HG02840 (cell line): ENCODE measurements around the gene ADAMTS17.
"Not testable (repeated sequence)": the region's sequence is repeated elsewhere in the genome, so short reads cannot be mapped to it uniquely, and the experiment has no call there.

ENCODE experiments used
- ATAC-seq: cut with Tn5 transposase; IDR thresholded peaks from one replicate; pipeline ENCODE4 v1.9.1; 2021; ENCODE audit warnings: mild to moderate bottlenecking, moderate library complexity, moderate number of reproducible peaks; ENCODE audit not compliant: unreplicated experiment, low FRiP score

ADAMTS17 gene

DNA sequence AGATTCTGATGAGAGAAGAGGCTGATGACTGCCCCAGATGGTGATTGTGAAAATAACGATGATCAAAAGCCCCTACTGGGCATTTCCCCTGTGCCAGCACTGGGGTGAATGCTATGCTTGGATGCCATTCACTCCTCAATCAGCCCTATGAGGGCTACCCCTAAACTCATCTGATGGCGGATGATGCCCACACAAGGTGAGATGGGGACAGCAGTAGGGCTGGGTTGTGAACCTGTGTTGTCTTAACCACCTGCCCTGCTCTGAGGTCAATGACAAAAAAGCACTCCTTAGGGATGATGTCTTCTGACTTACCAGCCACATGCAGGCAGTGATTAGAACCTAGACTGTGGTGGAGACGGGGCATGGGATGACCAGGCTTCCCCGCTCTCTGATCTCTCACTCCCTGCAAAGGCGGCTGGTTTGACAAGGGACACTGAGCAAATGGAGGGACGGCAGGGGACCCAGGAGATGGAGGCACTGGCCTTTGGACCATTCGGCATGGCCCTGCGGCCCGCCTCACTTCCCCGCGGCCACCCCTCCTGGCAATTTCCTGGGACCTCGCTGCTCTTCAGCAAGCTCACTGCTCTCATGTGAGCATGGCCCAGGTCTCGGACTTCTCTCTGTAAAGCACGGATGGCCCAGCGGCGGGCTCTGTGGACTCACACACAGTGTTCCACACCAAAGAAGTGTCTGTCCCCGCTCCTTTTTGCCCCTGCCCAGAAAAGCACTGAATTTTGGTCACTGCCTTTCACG lies 357.1 kb downstream of the ADAMTS17 start:
- no peak for ATAC-seq

DNA sequence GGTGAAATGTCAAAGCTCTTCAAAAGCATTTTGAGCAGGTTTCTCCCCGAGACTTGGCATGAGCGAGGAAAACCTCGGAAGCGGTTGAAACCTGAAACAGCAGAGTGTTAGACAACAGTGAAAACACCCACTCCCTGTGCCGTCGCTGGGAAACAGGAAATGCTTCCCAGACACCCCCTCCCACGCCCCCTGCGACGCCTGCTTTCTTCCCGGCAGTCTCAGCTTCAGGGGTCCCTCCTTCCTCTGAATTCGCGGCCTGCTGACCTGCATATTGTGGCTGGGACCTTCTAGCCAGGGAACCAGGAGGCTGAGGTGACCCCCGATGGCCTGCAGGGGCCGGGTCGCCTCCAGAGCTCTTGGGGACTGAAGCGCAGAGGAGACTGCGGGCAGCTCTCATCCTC lies 357.9 kb downstream of the ADAMTS17 start:
- no peak for ATAC-seq

DNA sequence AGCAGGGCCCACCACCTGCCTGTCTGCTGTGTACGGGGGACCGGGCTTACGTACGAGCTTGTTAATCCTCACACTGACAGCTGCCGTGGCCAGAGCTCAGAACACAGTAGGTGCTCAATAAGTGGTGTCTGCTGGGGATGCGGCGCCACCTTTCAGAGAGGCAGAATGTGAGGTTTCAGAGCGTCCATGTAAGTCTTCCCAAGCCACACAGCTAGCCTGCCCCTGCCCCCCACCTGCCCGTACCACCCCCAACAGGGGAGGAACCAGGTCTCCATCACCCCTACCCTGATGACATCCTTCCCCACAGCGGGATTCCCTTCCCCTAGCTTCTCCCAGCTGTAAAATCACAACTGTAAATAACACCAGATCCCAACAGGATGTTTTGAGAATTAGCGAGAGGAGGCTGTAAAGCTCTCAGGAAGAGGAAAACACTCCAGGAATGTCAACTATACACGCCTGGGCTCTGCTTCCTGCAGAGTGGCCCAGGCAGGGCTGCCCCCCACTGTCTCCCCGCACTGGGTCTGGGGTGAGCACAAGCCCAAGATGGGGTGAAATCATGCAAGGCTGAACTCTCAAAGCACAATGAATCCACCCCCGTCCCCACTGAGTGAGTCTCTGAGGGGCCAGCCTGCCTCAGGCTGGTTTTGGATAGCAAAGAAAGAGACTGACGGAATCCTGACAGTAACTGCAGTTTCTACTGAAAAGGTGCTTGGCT lies 358.4 kb downstream of the ADAMTS17 start:
- ATAC-seq, result no peak

DNA sequence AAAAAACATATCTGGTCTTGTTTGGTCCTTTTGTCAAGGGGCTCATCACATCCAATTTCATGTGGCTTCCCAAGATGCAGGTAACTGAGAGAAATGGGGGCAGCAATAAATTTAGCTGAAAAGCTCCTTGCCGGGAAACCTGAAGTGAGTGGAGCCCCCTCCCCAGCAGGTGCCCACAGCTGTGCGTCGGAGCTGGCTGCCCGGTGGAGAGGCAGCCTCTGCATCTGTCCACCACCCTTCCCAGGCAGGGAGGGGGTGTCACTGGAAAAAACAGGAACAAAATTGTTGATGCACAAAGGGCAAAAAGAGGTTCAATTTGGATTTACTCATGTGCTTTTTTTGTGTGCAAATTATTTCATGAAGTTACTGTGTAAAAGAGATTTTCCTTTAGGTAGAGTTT lies 359.1 kb downstream of the ADAMTS17 start:
- no peak for ATAC-seq

DNA sequence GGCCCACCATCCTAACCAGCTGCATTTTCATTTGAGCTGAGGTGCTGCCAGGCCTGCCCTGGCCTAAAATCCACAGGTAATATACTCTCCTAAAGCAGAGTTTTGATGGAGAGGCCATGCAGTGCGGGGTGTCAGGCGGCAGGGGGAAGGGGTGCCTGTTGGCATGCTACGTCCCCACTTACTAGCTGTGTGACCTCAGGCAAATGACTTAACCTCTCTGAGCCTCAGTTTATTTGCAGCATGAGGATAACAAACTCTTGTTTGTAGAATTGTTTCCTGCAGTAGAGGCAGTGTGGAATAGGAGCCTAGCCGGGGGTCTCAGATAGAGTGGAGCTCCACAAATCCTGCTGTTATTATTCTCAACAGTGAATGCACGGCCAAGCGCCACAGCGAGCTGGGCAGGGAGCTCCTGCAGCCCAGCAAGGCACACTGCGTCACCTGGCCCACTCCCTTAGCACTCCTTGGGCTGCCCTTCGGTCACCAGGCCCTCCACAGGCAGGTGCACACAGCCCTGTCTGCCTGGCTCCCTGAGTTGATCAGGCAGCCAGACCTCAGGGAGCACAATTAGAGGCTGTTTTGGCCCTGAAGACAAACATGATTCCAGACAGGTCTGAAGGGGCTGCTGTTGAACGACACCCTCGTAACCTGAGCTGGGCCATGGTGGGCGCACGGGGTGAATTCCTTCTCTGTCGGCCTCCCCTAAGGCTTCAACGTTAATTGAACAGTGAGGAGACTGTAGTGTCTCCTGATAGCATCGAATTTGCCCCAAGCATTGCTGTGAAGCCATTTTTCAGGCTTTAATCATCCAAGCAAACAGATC lies 359.7 kb downstream of the ADAMTS17 start:
- ATAC-seq, result no peak

DNA sequence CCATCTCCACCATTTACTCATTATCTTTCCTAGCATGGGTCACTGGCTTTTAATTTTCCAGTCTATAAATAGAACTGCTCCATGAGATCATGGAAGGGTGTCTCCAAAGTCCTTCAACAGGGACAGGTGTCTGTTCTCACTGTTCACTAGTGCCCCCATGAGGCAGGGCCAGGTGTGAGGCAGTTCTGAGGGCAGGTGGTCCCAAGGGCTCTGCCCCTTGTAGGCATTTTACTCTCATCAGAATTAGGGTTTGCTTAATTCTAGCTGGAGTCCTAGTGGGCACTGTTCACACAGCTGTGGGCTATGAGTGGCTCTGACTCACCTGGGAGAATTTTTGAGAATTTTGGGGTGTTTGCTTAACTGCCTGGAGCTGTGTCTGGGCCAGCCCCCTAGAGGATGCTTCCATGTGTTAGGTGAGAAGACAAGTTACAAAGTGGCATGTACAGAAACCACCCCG lies 360.6 kb downstream of the ADAMTS17 start:
- ATAC-seq, result no peak

DNA sequence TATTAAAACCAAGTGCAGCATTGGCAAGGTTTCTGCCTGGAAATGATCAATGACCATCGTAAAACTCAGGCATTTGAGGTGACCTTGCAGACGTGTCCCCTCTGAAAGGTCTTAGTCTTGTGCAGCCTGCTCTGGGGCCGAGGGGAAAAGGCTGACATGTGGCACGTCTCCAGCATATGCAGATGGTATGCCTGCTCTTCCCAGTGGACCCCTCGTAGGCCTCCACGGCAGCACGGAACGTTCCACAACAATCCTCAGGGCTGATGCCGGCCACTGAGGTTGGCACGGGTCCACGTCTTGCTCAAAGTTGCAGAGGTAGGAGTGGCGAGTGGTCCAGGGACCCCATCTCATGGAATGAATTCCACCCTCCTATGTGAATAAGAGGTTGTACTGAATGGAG lies 361.0 kb downstream of the ADAMTS17 start:
- ATAC-seq, result no peak

DNA sequence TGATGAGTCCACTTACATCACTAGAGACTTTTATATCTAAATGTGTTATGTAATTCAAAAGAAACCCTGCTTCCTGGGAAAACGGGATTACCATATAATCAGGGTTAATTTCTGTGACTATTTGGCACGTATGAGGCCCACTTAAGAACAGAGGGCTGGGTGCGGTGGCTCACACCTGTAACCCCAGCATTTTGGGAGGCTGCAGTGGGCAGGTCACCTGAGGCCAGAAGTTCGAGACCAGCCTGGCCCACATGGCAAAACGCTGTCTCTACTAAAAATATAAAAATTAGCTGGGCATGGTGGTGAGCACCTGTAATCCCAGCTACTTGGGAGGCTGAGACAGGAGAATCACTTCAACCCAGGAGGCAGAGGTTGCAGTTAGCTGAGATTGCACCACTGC lies 361.9 kb downstream of the ADAMTS17 start:
- ATAC-seq, result not testable (repeated sequence)

DNA sequence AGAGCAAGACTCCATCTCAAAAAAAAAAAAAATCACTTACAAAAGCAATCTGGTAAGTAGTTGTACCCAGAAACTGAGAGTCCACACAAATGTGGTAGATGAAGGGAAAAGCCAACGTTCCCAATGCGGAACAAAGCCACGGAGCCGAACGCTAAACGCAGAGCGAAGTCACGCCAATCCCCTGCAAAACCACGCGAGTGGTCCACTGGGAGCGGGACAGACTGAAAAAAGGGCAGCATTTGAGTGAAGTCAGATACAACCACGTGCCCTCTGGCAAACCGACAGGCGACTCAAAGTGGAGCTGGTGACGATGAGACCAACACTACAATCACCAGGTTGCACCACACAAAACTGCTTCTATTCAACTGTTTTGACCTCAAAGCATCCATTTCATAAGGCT lies 362.4 kb downstream of the ADAMTS17 start:
- ATAC-seq, result no peak

DNA sequence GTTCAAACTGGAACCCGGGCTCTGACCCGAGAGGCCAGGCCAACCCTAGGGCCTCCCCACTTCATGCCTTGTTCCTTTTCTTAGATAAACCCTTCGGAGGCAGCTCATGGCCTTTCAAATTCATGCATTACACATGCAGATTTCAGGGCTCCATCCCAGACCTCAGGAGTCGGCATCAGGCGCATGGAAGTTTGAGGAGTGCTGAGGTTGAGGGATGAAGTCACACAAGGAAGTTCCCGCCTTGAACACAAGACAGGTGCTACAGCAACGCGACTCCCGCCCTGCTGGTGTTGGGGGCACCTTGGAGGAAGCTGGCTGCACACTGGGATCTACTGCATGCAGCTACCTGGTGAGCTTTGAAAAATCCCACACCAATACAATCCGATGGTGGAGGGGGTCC lies 363.3 kb downstream of the ADAMTS17 start:
- ATAC-seq, result no peak

DNA sequence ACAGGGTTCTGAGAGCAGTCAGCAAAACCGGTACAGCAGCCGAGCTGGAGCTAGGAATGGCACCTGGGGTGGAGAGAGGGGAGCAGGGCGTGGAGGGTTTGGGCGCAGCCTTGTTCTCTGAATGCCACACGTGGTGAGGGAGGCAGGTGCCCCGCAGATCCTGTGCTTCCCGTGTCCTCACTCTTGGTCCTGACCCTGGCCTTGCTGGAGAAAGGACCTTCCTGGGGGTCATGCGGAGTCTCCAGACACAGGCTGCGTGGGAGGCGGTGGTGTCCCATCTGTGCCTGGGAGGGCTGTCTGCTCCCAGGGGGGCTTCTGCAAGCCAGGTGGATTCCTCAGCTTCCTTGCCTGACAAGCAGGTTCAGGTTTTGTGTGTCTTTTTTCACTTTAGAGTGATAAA lies 363.8 kb downstream of the ADAMTS17 start:
- no peak for ATAC-seq

DNA sequence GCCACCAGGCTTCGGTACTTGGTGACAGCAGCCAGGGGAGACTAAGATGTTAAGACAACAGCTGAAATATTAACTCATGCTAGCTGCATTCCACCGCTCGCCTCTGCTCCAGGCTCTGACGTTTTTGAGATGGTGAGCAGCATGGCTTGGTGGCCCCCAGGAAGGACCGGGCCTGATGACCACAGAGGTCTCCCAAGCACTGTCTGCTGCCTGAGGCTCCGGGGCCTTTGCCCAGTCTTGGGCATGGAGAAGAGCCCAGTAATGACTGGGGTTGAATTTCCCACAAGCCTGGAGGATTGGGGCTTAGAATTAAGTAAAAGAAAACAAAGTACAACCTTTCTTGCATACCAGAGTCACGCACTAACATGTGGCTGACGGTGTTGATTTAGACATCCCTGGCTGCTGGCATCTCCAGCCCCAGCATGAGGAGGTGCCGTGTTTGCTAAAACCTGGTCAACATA lies 364.9 kb downstream of the ADAMTS17 start:
- no peak for ATAC-seq

DNA sequence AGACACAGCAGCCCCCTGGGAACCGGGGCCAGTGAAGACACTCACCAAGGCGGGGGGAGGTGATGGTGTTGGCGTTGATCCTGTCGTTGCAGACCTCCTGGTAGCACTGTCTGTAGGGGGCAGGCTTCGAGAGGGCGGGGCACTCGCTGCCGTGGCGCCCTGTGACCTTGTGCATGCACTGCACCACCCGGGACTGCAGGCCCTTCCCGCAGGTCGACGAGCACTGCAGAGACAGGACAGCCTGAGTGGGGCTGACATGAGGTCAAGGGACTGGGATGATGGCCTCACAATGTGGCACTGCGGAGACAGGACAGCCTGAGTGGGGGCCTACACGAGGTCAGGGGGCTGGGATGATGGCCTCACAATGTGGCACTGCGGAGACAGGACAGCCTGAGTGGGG lies 365.8 kb downstream of the ADAMTS17 start:
- no peak for ATAC-seq

DNA sequence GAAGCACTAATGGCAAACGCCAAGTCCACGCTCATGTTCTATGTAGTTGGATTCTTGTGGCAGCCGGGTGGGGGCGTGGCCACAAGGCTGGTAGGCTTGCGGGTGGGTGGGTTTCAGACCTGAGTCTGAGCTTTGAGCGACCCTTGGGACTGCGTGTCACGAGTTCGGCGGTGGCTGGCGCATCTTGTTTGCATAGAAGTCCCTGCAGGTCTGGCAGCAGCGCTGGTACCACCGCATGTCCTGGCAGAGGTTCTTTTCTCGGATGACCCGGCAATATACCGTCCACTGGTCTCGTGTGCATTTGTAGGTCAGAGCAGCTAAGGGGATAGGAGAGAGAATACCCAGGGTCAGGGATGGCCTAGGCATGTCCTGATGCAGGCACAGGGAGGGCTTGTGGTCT lies 367.5 kb downstream of the ADAMTS17 start:
- no peak for ATAC-seq

DNA sequence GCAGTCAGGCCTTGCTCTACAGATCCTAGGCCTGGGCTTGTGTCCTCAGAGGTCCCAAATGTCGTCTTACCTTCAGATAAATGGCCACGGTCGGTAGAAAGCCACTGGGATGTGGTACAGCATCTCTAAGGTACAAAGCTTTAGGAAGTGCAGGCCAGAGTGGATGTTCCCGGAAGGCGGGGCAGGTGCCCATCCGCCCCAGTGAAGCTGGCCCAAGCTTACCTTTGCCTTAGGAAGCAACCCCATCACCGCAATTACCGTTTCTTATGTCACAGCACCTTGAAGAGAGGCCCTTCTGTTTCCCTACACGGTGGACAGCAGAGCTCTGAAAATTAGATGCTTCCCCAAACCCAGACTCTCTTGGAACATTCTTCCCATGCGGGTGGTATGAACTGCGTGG lies 368.4 kb downstream of the ADAMTS17 start:
- no peak for ATAC-seq

DNA sequence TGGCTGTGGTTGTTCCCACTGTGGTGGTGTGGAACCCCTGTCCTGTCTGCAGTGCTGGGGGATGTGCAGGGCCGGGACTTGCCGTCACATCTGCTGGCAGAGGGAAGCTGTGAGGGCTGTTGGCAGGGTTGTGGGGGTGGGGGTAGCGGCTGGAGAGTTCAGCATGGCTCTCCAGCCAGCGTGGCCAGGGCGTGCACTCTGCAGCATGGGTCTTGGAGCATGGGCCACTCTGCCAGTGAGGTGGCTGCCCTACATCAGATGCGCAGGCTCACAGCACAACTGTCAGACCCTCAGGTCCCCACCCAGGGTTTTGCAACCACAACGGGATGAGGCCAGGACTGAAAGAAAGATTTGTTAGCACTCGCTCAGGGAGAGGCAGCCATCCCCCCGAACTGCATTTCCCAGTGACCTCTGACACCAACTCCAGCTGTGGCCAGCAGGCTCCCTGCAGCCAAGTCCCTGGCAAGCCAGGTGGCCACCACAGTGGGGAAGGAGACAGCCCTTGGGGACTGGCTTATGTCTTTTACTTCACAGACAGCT lies 370.8 kb downstream of the ADAMTS17 start:
- no peak for ATAC-seq

DNA sequence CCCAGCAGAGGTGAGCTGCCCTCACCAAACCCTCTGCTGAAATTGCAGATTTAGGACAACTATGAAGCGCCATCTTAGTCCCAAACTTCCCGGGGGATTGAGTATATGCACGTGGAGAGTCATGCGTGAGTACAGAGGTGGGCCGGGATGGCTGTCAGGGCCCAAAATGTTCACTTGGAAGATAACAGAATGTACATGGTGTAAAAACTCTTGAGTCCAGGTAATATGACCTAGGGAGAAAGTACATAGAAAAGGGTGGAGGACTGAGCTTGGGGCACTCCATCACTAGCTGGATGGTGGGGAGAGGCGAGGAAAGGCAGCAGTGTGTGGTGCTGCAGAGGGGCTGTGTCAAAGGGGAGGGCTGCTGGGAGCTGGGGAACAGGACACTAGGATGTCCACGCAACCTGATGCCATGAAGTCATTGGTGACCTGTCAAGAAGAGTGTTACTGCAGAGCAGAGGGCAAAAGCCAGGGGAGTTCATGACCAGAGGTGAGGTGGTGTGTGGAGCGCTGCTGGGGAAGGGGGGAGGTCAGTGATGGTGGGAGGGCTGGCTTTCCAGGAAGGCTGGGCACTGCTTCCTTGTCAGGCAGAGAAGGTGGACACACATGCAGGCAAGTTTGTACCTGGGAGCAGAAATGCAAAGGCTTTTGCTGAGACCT lies 372.4 kb downstream of the ADAMTS17 start:
- ATAC-seq, result no peak

DNA sequence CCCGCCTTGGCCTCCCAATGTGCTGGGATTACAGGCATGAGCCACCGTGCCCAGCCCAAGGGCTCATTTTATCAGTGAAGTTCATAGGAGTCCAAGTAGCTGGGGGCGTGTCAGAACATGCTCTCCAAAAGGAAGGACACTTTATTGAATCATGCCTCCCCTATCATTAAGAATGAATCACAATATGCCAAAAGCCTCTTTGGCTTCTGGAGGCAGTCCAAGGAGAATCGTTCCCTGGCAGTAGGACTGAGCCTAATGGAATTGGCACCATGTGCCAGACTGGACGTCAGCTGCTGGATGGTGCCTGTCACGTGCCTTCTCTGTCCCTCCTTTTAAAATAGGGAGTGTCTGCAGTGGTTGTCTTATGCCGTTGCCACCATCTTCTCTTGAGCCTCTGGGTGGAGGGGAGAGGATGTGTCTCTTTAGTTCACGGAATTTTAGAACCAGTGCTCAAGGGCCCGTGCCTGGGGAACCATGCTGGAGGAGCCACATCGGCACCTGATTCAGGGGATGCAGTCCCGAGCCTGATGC lies 373.9 kb downstream of the ADAMTS17 start:
- no peak for ATAC-seq

DNA sequence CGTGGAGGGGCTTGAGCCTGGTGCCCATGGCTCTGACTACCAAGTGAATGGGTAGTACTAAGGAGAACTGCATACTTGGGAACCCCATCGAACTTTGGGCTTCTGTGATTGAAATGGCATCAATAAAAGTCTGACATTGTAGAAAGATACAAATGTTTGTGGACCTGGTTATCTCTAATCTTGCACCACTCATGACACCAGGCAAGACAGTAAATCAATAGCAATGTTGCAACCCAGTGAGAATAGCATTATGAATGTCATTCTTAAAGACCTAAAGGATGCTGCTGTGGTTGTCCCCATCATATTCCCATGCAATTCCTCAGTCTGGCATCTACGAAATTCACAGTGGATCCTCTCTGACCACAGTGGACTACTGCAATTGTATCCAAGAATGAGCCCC lies 375.0 kb downstream of the ADAMTS17 start:
- ATAC-seq, result no peak

DNA sequence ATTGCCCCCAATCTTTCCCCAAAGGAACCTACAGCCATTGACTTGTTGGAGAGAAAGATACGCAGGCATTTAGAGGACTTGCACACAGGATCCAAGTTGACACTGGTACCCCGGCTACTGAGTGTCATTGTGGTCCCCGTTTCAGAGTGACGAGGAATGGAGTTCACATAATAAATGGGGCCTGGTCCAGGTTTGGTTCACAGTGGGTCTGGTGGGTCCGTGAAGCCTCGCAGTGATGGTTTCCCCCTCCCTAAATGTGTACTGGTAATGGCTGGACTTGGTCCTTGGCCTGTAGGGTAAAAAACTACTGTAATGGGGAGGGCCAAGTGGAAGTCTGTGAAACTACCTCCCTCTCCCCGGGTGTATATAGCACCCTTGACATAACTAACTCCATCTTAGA lies 376.4 kb downstream of the ADAMTS17 start:
- ATAC-seq, result no peak
